CD4-positive, alpha-beta T cell treated with Interleukin-15 for 1 hour (primary cell): ENCODE data around the gene CD302.
"Not testable (repeated sequence)": the region's sequence is repeated elsewhere in the genome, so short reads cannot be mapped to it uniquely, and the experiment has no call there.

Source experiments
- DNase-seq: peaks from one replicate; pipeline ENCODE4 v3.0.0-alpha.2; 2020

The CD302 gene, protein sequence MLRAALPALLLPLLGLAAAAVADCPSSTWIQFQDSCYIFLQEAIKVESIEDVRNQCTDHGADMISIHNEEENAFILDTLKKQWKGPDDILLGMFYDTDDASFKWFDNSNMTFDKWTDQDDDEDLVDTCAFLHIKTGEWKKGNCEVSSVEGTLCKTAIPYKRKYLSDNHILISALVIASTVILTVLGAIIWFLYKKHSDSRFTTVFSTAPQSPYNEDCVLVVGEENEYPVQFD

DNA sequence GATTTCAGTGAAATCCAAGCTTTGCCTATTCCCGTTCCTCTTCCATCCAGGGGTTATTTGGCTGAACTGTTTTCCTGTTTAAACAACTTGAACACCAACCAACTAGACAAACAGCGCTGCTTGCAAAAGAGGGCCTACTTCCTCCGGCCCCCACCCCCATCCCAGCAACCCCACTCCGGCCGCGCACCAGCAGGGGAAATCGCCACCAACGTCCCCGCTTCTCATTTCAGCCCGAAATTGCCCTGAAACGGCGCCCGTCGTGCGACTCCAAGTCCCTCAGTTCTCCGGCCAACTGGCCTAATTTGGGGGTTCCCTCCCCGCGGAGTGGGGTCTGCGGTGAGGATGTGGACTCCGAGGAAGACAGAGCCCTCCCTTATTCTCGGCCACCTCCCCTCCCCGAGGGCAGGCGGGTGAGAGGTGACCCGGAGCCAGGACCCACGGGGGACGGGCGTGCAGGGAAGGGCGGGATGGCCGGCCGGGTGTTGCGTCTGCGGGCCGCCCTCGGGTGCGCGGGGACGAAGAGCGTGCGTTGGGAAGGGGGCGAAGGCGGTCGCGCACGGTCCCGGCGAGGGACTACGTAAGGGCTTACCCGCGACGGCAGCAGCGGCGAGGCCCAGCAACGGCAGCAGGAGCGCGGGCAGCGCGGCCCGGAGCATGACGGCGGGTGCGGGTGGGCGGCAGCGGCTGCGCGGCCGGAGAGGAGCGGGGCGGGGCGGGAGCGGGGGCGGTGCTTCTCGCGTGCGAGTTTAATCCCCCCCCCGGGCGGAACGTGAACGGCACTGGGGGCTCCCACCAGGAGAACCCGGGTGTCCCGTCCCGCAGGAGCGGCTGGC lies at the start of gene CD302:
TSS of gene CD302 (minus strand) at position 666 of the 833 bp plus-strand sequence. CDS start at position 656, 10 bp downstream.
- DNase-seq, result peak; percentile 31

DNA sequence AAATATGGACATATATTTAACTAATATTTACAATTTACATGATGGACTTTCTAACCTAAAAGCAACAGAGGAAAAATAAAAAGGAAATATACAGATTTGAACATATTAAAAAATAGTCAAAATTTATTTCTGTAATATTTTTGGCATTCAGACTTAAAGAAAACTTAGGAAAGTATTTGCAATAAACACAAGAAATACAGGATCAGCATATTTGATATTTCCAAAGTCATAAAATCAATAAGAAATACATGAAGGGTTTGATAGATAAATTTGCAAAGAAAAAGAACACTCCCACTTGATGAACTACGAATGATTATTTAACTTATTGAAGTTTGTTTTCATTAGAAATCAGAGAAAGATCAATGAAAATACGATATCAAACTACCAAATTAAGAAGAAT lies 48.6 kb upstream of the CD302 start:
- no peak for DNase-seq

DNA sequence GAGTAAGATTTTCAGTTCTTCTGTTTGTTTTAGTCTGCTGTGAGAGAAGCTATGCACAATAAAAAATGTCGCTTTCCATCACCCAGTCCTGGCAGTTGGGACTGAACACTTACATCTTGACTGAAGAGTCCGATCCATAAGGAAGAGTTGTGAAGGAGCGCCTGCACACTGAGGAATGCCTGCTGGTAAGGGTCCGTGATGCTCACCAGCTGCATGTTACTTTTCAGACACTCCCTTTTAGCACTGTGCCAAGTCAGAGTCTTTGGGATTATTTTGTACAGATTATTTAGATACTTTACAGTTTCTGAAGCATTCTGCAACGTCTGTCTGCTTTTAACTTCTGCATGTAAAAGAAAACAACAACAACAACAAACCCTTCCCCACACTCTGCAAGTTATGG lies 42.6 kb upstream of the CD302 start:
- DNase-seq, result no peak

DNA sequence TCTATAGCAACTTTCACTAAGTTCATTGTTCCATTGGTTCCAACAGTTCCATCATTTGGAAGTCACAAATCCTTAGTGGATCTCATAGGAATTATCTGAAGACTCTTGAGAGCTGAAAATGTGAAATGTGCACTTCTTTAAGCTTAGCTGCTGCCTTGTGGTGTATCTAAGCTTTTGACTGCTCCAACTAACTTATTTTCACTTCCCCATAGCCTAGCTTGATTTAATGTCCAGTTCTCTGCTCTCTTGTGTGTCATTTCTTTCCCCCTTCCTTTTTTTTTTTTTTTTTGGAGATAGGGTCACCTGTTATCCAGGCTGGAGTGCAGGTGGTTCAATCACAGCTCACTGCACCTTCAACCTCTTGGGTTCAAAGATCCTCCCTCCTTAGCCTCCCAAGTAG lies 34.9 kb upstream of the CD302 start:
- no peak for DNase-seq

DNA sequence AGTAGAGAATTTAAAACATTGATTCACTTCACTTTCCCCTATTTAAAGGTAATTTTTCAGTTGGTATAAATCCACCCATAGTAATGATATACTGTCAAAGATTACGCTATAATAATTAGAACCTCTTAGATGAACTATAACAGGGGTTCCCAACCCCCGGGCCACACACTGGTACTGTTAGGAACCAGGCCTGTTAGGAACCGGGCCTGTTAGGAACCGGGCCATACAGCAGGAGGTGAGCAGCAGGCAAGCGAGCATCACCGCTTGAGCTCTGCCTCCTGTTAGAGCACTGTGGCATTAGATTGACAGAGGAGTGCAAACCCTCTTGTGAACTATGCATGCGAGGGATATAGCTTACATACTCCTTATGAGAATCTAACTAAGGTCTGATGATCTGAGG lies 34.0 kb upstream of the CD302 start:
- DNase-seq, result no peak

DNA sequence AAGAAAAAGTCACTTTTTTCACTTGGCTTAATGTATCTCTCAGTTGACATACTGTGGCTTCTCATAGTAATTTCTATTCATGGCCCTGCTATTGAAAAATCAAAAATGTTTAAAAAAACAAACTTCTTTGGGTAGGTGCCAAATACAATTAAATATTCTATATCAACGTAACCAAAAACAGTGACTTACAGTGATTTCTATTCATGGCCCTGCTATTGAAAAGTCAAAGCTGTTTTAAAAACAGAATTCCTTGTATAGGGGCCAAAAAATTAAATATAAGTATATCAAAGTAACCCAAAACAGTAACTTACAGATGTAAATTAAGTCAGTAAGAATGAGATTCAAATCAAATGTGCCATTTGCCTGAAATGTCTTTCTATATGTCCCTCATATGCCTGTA lies 31.4 kb upstream of the CD302 start:
- no peak for DNase-seq

DNA sequence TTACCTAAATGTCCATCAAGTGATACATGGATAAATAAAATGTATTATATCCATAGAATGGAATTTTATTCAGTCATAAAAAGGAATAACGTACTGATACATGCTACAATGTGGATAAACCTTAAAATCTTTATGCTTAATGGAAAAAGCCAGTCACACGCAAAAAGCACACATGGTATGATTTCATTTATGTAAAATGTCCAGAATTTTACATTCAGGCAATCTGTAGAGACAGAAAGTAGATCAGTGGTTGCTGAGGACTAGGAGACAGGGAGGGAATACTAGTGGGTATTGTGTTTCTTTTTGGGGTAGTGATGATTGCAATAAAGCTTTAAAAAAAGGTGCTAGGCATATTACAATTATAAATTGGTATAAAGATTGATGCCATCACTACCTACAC lies 30.7 kb upstream of the CD302 start:
- DNase-seq, result no peak

DNA sequence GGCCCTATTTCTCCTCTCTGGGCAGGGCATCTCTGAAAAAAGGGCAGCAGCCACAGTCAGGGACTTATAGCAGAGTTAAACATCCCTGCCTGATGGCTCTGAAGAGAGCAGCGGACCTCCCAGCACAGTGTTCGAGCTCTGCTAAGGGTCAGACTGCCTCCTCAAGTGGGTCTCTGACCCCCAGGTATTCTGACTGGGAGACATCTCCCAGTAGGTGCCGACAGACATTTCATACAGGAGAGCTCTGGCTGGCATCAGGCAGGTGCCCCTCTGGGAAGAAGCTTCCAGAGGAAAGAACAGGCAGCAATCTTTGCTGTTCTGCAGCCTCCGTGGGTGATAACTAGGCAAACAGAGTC lies 24.4 kb upstream of the CD302 start:
- DNase-seq, result not testable (repeated sequence)

DNA sequence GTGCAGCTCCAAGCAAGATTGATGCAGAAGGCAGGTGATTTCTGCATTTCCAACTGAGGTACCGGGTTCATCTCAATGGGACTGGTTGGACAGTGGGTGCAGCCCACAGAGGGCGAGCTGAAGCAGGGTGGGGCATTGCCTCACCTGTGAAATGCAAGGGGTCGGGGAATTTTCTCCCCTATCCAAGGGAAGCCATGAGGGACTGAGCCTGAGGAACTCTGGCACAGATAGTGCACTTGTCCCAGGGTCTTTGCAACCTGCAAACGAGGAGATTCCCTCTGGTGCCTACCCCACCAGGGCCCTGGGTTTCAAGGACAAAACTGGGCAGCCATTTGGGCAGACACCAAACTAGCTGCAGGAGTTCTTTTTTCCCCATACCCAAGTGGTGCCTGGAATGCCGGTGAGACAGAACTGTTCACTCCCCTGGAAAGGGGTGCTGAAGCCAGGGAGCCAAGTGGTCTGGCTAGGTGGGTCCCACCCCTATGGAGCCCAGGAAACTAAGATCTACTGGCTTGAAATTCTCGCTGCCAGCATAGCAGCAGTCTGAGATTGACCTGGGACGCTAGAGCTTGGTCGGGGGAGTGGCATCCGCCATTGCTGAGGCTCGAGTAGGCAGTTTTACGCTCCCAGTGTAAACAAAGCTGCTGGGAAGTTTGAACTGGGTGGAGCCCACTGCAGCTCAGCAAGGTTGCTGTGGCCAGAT lies 23.9 kb upstream of the CD302 start:
- DNase-seq, result not testable (repeated sequence)

DNA sequence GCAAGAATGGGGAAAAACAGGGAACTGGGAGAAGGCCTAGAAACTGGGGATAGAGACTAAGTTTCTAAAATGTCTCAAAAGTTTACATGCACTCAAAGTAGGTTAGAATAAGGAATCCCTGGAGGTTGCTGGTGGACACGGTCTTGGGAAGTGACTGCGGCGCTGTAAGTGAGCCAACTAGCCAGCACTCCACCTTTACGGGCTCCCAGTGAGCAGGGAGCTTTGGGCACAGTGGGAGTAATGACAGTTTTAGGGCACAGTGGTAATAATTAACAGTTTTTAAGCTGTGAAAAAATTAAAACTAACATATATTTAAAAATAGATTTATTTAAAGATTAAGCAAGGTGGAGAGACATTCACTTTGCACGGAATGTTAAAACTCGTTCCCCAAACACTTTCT lies 20.9 kb upstream of the CD302 start:
- DNase-seq, result no peak

DNA sequence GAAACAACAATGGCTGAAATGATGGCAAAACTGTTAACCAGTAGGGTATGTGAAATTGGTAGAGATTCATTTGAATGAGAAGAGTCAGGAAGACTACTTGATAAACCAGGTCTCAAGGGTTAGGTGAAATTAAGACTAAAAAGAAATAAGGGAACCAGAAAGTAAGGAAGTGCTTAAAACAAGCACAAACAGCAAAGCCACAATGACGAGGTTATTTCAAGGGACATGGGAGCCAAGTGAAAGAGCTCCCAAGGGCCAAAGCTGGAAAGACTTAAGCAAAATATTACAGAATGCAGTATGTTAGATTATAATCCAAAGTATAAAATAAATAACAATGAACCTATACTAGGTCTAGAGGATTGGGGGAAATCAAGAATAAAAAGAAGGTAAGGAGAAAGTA lies 19.3 kb upstream of the CD302 start:
- DNase-seq, result no peak

DNA sequence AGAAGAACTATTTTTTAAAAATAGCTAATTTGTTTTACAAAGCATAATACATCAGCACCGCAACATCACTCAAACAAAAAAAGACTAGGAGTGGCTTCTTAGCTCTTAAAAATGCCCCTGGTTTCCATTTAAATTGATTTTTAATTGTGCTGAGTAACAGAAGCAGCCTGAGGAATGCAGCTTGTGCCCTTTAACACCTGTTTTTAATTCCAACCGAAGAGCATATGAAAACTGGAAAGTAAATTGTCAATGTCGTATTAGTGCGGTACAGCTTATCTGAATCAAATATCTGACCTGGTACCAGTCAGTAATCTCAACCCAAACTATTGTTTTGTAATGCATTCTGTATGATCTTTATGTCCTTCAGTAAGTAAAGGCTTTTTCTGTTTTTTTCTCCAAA lies 13.2 kb upstream of the CD302 start:
- no peak for DNase-seq

DNA sequence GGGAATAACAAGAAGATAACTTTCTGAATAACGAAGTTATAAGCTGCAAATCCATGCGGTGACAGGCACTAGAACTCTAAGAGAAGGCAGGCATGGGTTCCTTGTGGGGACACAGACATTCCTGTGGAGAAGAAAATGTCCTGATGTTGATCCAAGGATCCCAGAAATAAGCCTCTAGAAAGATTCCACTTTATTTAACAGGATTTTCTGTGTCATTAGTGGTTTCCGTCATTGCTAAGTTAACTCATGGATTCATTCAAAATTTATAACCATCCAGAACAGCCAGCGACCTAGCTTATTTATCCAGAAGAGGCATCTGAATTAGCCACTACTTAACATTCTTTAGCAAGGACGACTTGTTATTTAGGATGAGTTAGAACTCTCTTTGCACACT lies 10.0 kb upstream of the CD302 start:
- no peak for DNase-seq

DNA sequence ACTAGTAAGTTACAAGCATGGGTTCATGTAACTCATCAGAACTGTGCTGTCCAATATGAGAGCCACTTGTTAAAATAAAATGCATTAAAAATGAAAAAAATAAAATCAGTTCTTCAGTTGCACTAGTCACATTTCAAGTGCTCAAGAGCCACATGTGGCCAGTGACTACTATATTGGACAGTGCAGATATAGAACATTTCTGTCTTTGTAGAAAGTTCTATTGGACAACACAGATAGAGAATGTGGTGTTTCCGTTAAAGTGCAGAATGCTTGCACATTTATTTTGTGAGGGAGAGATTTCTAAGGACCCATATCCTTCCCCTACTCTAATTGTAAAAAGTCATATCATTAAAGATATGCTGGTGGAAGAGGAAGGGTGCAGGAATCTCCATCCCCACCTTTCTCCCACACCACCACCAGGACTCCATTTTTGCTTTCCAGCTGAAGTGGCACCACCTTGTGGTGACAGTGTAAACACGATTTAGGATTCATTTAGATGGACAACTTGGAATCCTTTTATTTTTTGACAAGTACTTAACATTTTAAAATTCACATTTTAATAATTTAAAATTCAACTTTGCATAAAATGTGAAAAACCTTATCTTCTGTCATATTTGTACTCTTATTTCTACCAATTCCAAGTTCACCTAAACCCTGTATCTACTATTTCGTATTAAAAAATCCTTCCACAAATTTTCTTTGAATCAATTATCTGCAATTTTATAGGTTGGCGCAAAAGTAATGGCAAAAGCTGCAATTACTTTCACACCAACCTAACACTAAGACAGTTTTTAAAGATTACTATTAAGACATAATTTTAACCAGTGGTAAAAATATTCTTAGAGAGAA lies 9.4 kb upstream of the CD302 start:
- no peak for DNase-seq

DNA sequence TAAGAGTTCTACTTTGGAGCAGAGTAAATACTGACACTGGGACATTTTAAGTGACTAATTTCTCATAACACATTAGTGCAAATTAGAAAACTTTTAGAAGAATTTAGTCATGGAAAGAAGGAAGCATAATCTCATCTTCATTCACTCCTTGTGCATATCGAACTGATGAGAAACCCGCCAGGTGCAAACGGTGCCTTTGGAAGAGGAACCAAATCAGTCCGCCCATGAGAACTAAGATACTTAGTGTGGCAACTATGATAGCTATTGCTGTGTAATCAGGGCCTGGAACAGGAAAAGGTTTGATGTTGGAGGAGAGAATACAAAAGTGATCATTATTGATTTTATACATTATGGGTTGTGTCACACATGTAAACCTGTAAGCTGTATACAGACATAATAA lies 6.9 kb upstream of the CD302 start:
- DNase-seq, result no peak

DNA sequence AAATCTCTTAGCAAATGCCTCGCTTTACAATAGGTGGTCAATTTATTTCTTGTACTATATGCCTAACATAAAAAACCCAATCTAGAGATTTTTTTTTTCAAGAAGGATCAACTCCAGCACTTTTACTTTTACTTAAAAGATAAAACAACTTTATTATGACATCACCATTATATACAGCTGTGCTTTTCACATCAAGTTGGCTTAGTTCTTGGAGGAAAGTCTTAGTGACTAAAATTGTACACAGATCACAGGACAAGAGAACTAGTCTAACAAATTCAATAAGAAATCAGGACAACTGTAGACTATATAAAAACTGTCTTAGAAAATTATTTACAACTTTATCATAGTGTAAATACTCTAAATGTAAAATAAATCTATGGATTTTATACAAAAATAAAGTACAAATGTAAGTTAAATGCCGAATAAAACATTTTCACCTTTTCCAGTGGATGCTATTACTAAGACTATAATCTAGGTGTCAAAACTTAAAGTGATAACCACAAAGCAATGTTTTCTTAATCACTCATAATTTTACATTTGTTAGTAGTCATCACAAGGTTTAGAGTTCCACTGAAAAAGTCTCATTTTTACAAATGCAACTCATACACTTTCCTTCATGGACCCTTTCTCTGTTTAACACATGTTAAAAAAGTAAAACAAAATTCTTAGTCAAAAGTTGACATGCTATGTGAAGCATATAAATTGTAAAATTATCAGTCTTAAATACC lies 5.4 kb upstream of the CD302 start:
- no peak for DNase-seq

DNA sequence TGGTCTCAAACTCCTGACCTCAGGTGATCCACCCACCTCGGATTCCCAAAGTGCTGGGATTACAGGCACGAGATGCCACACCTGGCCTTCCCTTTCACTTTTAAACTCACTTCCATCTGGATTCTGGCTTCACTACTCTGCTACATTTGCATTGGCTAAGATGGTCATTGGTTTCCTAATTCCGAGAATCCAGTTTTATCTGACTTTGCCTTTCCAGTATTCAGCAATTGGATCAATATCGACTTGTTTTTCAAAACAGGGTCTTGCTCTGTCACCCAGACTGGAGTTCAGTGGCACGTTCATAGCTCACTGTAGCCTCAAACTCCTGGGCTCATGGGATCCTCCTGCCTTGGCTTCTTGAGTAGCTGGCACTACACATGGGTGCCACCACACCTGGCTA lies 4.7 kb upstream of the CD302 start:
- DNase-seq, result no peak

DNA sequence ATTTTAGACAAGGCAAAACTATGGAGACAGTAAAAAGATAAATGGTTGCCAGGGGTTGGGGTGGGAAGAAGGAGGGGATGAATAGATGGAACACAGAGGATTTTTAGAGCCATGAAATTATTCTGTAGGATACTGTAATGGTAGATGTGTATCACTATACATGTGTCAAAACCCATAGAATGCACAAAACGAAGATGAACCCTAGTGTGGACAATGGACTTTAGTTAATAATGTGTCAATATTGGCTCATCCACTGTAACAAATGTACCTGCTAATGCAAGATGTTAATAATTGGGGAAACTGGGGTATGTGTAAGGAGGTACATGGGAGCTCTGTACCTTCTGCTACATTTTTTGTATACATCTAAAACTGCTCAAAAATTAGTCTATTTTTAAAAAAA lies 1.8 kb upstream of the CD302 start:
- no peak for DNase-seq

DNA sequence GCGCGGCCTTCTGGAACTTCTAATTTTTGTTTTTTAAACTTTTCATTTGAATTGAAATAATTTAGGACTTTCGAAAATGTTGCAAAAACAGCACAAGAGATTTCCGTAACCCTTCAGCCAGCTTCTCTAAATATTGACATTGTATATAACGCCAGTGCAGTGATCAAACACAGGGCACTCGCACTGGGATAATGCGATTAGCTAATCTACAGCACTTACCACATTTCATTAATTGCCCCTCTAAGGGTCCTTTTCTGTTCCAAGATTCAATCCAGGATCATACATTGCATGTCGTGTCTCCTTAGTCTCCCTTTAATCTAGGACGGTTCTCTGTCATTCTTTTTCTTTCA lies 343 bp upstream of the CD302 start:
- DNase-seq, result no peak

DNA sequence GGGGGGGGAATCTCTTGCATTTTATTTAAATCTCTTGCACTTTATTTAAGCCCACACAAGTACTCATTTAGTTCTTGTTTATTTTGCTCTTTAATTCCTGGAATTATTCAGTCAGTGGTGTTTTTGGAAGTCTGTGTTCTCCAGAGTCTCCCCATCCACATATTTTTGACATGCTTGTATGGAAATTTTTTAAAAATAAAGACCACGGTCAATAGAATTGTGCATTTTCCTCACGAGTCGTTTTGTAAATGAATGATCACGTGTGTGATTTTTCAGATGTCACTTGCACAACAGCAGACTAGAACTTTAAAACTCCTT lies 824 bp downstream of the CD302 start:
- no peak for DNase-seq

DNA sequence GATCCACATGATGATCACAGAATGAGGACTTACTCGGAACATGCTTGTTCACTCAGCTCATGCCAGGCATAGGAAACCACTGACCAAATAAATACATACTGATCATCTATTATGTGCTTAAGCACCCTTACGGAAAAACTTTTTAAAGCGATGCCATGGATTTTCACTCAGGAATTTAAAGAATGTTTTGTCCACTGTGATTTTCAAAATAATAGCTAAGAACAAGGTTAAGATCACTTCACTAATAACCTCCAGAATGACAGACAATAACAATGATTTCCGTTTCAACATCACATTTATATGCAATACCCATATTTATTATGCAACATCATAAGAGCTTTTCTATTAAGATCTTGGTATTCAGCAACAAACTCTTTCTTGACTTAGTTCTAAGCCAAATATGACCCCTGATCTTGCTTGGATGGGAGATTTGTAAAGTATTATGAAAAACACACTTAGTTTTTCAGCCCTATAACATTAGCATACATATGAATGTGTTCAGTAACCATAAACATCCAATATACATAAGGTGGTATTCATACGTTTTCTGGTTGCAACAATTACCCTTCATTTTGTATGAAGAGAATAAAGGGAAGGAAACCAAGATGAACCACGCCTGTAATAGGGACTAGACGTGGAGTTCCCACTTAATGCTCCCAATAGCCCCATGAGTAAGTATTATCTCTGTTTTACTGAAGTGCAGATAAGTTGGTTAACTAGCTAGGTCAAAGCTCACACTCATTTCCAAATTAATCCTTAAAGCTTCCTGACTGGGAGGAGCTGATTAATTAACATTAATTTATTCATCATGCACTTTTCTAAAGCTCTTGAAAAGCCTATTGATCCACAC lies 1.9 kb downstream of the CD302 start:
- DNase-seq, result no peak

DNA sequence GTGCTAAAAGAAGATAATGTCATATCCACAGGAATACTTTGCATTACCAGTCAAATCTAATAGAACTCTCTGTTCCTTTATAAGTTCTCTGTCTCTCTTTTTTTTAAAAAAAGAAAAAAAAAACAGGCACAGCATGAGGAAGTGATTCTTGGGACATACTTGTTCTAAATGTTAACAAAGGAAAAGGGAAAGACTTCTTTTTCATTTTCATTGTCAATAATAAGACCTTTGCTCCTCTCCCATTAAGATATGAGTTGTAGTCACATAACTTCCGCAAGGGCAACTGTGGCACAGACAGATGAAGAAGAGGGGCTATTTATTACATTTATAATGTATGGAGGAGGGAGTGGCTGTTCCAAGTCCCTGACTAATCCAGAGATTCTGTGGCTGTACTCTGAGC lies 4.7 kb downstream of the CD302 start:
- DNase-seq, result no peak
